CD4-positive, alpha-beta T cell treated with Interleukin-4 for 4 hours (primary cell): ENCODE data around the gene HOXD10.

Experiments used
- DNase-seq: peaks from one replicate; pipeline ENCODE4 v3.0.0-alpha.2; 2020

HOXD10 gene

DNA sequence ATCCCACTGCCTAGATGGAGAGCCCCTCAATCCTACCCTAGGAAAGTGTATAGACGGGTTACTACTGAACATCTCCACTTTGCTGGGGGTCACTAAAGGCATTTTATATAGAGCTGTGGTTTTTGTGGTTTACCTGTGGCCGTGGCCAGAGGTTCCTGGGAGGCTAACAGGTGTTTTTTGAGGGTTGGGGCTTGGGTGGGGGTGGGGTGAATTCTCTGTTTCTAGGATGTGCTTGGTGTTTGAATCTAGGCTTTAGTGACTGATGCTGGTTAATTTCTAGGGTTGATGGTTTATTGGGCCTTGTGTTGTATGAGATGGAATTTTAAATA, 20.6 kb downstream of the HOXD10 start:
- no peak for DNase-seq

DNA sequence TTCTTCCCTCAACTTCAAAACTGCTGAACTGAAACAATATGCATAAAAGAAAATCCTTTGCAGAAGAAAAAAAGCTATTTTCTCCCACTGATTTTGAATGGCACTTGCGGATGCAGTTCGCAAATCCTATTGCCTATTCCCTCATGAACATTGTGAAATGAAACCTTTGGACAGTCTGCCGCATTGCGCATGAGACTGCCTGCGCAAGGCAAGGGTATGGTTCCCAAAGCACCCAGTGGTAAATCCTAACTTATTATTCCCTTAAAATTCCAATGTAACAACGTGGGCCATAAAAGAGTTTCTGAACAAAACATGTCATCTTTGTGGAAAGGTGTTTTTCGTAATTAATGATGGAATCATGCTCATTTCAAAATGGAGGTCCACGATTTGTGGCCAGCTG, 21.3 kb downstream of the HOXD10 start:
- no peak for DNase-seq

DNA sequence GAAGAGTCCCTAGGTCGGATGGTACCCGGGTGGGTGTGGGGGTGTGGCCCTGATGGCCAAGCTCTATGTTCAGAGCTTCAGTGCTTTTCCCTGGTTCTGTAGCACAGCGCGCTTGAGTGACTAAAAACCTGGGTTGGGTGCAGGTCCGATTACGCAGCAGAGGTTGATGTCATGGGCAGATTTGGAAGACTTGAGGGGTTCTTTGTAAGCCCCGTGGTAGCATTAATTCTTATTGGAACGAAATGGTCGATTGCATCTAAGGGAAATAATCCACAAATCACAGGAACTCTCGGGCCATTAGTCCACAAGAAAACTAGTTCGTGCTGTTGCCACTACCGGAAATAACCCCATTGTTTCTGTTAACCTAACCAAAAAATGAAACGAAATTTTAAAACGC, 21.9 kb downstream of the HOXD10 start:
- no peak for DNase-seq

GRCh38 chr2:176138923-176139660, 22.5 kb downstream of the HOXD10 start:
- DNase-seq, result no peak

- no peak for DNase-seq
Observed at GRCh38 chr2:176139661-176140512, 23.3 kb downstream of the HOXD10 start.

GRCh38 chr2:176140513-176141317, 24.1 kb downstream of the HOXD10 start:
- peak; percentile 31 for DNase-seq

GRCh38 chr2:176142281-176142680, 25.7 kb downstream of the HOXD10 start:
- DNase-seq, result no peak

DNA sequence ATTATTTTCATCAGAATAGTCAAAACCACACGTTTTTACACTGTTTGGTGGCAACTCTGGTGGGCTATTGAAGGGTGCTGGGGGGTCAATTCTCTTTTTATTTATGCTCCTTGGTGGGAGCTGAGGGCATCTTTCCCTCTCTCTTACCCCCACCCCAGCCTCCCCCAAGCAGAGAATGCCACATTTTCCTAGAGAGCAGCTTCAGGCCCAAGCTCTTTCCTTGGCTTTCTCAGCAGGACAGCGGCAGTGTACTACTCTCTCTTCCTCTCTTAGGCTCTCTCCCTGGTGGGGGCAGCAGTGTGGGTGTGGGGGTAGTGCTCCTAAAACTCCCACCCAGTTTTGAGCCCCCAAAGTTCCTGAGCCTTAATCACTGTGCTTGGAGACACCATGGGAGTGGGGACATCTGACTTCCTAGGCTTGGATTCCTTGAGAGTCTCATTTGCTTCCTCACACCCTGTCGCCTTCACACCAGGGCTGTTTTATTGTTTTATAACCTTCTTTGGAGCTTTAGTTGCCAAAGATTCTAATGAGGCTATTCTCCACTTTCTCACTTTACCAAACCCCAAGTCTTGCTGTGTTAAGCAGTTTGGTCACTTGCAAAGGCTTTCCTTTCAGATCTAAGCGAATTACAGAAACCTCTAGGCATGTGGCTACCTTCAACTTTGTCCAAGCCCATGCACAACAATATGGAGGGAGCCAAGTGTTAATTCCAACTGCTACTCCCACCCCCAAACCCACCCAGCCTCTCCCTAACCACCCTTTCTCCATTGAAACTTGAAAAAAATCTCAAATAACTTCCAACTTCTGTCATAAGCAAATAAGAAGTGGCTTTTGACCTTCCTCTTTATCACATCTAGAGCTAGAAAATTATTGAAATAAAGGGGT, 28.7 kb downstream of the HOXD10 start:
- DNase-seq, result no peak

DNA sequence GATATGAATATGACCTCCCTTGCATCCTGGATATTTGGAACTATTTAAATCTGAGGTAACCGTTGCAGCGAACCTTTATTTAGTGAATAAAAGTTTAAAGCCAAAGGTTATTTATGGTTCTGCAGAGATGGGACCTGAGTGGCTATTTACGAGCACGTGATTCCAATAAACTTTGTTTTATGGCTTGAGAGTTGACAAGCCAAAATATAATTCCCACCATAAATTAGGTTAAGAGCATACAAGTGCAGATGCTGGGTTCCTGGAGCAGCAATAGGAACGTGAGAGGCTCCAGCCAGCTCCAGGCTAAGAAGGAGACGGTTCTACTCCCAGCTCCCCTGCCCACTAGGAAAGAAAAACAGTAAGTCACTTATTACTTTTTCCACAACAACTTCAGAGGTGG, 29.5 kb downstream of the HOXD10 start:
- DNase-seq, result no peak

- DNase-seq, result no peak
Observed at GRCh38 chr2:176146645-176147044, 30.1 kb downstream of the HOXD10 start.

- DNase-seq, result no peak
Observed at GRCh38 chr2:176147210-176147799, 30.7 kb downstream of the HOXD10 start.

DNA sequence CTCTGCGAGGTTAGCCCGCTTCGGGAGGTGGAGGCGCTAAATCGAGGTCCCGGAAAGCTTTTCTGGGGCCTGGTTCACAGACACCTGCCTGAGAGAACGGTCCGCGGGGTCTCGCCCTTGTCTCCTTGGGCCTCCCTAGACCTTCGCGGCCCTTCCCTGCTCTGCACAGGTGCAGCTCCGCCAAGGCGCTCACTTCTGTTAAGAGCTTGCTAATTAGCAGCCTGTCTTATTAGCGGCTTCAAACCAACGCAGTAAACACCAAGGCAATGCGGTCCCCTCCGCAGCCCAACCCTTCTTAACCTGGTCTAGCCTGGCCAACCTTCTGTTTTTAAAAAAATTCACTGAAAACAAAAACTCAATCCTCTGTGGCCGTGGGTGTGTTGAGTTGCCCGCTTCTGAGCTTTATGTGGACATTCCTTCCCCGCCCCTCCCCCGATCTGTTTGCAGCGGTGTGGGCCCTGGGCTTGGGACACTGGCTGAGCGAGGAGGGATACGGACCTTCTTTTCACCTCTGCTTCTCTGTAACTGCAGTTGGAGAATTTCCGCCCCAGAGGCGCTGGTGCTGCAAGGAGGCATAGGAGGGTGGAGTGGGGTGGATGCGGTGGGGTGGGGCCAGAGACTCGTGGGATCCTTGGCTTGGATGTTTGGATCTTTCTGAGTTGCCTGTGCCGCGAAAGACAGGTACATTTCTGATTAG, 31.4 kb downstream of the HOXD10 start:
- no peak for DNase-seq

DNA sequence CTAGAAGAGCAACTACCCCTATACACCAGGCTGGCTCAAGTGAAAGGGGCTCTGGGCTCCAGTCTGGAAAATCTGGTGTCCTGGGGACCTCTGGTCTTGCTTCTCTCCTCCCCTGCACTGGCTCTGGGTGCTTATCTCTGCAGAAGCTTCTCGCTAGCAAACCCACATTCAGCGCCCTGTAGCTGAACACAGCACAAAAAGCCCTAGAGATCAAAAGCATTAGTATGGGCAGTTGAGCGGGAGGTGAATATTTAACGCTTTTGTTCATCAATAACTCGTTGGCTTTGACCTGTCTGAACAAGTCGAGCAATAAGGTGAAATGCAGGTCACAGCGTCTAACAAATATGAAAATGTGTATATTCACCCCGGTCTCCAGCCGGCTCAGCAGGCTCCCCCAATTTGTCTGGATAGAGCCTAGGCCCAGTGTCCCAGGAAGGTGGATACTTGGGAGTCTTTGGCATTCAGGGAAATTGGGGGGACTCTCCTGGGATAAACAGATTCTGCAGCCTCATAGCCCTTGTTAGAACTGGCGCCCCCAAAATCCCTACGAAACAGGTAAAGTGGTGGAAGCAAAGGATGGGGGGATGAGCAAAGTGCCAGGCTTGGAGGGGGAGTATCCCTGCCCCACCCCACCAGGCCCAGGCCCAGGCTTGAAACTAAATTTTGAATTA, 32.3 kb downstream of the HOXD10 start:
- no peak for DNase-seq

- DNase-seq, result no peak
Observed at GRCh38 chr2:176149481-176149938, 32.9 kb downstream of the HOXD10 start.

GRCh38 chr2:176149939-176150583, 33.5 kb downstream of the HOXD10 start:
- DNase-seq, result no peak

DNA sequence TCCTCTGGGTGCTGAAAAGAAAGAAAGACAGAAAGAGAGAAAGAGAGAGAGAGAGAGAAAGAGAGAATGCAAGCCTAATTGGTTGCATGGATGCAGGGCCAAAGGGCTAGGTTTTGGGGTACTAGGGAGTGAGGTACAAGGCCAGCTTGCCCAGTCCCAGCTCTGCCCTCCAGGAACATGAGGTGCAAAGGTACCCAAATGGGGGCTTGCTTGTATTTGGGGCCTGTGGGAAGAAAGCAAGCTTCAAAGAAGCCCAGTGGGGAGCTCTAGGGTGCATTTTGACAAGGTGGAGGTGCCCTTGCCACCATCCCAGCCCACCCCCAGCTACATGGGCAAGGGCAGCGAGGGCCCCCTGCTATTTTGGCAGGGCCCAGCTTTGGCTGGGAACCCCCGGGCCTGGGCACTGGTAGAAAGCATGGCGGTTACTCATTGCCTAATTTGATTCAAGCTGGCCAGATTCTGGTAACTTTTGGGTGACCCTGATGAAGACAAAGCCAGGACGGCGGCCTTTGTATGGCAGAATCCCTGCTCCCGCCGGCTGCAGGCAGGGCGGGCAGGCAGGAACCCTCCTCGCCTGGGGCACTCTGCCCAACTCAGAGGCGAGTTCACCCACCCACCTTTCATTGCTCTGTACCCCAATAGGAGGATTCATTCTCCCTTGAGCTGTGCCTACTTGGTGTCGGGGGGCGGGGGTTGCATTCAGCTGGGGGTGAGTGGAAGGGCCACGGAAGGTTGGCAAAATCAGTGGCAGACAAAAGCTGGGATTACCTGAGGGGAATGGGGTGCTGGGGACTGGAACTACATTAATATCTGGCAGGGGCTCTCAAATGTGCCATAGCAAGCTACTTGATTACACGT, 34.2 kb downstream of the HOXD10 start:
- no peak for DNase-seq

GRCh38 chr2:176151442-176152287, 35.1 kb downstream of the HOXD10 start, which contains the start of gene HOXD4:
Gene HOXD4, plus strand, starts transcription at chr2:176151550. Its CDS starts 84 bp downstream, at chr2:176151634.
- DNase-seq, result no peak
